SW480 (cell line): ENCODE results near the gene HNRNPH3.
A peak's percentile ranks its signal among the peaks of the same experiment; 100 is the strongest.
"Not testable (repeated sequence)": the region's sequence is repeated elsewhere in the genome, so short reads cannot be mapped to it uniquely, and the experiment has no call there.

ENCODE experiments used
- DNase-seq: peaks from one replicate; pipeline ENCODE4 v3.0.0-alpha.2; 2016; ENCODE audit warnings: low spot score

The HNRNPH3 gene

GRCh38 chr10:68331455-68332258, at the start of gene HNRNPH3:
Gene HNRNPH3 (plus strand): TSS chr10:68332064. CDS start chr10:68337222, 5,158 bp downstream.
- DNase-seq: peak; percentile 96

GRCh38 chr10:68284062-68285001, 47.5 kb upstream of the HNRNPH3 start:
- DNase-seq: no peak

- DNase-seq: no peak
Observed at GRCh38 chr10:68288717-68289116, 43.1 kb upstream of the HNRNPH3 start.

- DNase-seq: no peak
Observed at GRCh38 chr10:68290736-68291135, 41.1 kb upstream of the HNRNPH3 start.

GRCh38 chr10:68296843-68297663, 34.8 kb upstream of the HNRNPH3 start:
- no peak for DNase-seq

- DNase-seq: no peak
Observed at GRCh38 chr10:68301301-68301700, 30.6 kb upstream of the HNRNPH3 start.

GRCh38 chr10:68301790-68302502, 29.9 kb upstream of the HNRNPH3 start:
- peak; percentile 73 for DNase-seq

GRCh38 chr10:68302503-68302823, 29.4 kb upstream of the HNRNPH3 start:
- no peak for DNase-seq

GRCh38 chr10:68302871-68303270, 29.0 kb upstream of the HNRNPH3 start:
- DNase-seq: no peak

- no peak for DNase-seq
Observed at GRCh38 chr10:68303849-68304412, 27.9 kb upstream of the HNRNPH3 start.

- no peak for DNase-seq
Observed at GRCh38 chr10:68305854-68306253, 26.0 kb upstream of the HNRNPH3 start.

GRCh38 chr10:68310531-68310930, 21.3 kb upstream of the HNRNPH3 start:
- DNase-seq: no peak

- not testable (repeated sequence) for DNase-seq
Observed at GRCh38 chr10:68314930-68315329, 16.9 kb upstream of the HNRNPH3 start.

GRCh38 chr10:68315582-68315981, 16.3 kb upstream of the HNRNPH3 start:
- DNase-seq: no peak

- DNase-seq: no peak
Observed at GRCh38 chr10:68318331-68319059, 13.4 kb upstream of the HNRNPH3 start.

GRCh38 chr10:68324396-68324795, 7.5 kb upstream of the HNRNPH3 start:
- DNase-seq: not testable (repeated sequence)

GRCh38 chr10:68327889-68328786, 3.7 kb upstream of the HNRNPH3 start:
- DNase-seq: peak; percentile 40

GRCh38 chr10:68329506-68329861, 2.4 kb upstream of the HNRNPH3 start:
- DNase-seq: no peak

GRCh38 chr10:68330852-68331454, 911 bp upstream of the HNRNPH3 start:
- peak; percentile 32 for DNase-seq
